ENCODE data around the gene GRM5. TPM values are rescaled to one million over a fixed set of nuclear protein-coding genes. Genes with fewer than 3 reads are reported as not detected.
"Not testable (repeated sequence)": the region's sequence is repeated elsewhere in the genome, so short reads cannot be mapped to it uniquely, and the experiment has no call there.

GRM5 gene
- total RNA-seq, 1 experiment from 2014 or later: not detected

- CTCF ChIA-PET: no interaction called here
- POLR2A ChIA-PET (ENCODE audit: unreplicated experiment): interaction anchor here (0.7 kb wide), 1 partner anchor 1313 kb away, joined by 4 read pairs; no protein-coding TSS in a partner anchor
- no TSS peak for BruUV-seq (replicated peaks)
Measured at GRCh38 chr11:89021339-89021738, 44.4 kb downstream of the GRM5 start.

GRCh38 chr11:89019827-89020547, 45.8 kb downstream of the GRM5 start:
- H3K9me2 ChIP-seq (ENCODE audit: insufficient read depth); H2AFZ ChIP-seq; H3K79me2 ChIP-seq (ENCODE audit: low read depth); BruUV-seq (replicated peaks); DNase-seq; H3K36me3 ChIP-seq (ENCODE audit: low read depth); H3K9me3 ChIP-seq (ENCODE audit: insufficient read depth, low read depth); intact Hi-C loops (cut with micrococcal nuclease; ENCODE audit: unreplicated experiment); H3K4me1 ChIP-seq (replicated peaks; ENCODE audit: insufficient read depth); POLR2A ChIA-PET (ENCODE audit: unreplicated experiment); H3K4me3 ChIP-seq; H3K27ac ChIP-seq; H3F3A ChIP-seq (ENCODE audit: insufficient read depth, low read depth); H3K27me3 ChIP-seq (ENCODE audit: insufficient read depth, low read depth); H4K20me1 ChIP-seq (ENCODE audit: insufficient read depth); H3K4me2 ChIP-seq: not testable (repeated sequence)
- CTCF ChIA-PET: interaction anchor here (0.5 kb wide), 1 partner anchor 136 kb away, joined by 3 read pairs; no protein-coding TSS in a partner anchor

More at GRCh38 chr11:89021339-89021738, 44.4 kb downstream of the GRM5 start:
- intact Hi-C loops (cut with micrococcal nuclease; ENCODE audit: unreplicated experiment): no loop called here
- TF ChIP-seq EZH2 (IDR thresholded peaks at IDR 0.05; ENCODE audit: low read depth) (no peak), CTCF (conservative IDR thresholded peaks at IDR 0.05) (no peak)
- Histone ChIP-seq H3K79me2 (ENCODE audit: low read depth) (no peaks in the 10 kb centered on the region), H3K27ac (no peak overlapping the region), H3K27me3 (ENCODE audit: insufficient read depth, low read depth) (no peaks in the 10 kb centered on the region), H3F3A (ENCODE audit: insufficient read depth, low read depth) (no peaks in the 10 kb centered on the region), H3K9me2 (ENCODE audit: insufficient read depth) (no peaks in the 10 kb centered on the region), H3K4me2 (no peak overlapping the region), H3K4me3 (no peak overlapping the region), H2AFZ (no peak overlapping the region), H3K4me1 (replicated peaks; ENCODE audit: insufficient read depth) (no peaks in the 10 kb centered on the region), H3K36me3 (ENCODE audit: low read depth) (no peaks in the 10 kb centered on the region), H4K20me1 (ENCODE audit: insufficient read depth) (no peaks in the 10 kb centered on the region), H3K9me3 (ENCODE audit: insufficient read depth, low read depth) (no peaks in the 10 kb centered on the region)
- no peak for DNase-seq

- Histone ChIP-seq H3K36me3 (ENCODE audit: low read depth) (no peaks in the 10 kb centered on the region), H3K4me2 (no peak overlapping the region), H3K27me3 (ENCODE audit: insufficient read depth, low read depth) (no peaks in the 10 kb centered on the region), H3K4me3 (no peak overlapping the region), H3K9me2 (ENCODE audit: insufficient read depth) (no peaks in the 10 kb centered on the region), H3F3A (ENCODE audit: insufficient read depth, low read depth) (no peaks in the 10 kb centered on the region), H3K27ac (no peak overlapping the region), H2AFZ (no peak overlapping the region), H3K4me1 (replicated peaks; ENCODE audit: insufficient read depth) (no peaks in the 10 kb centered on the region), H3K79me2 (ENCODE audit: low read depth) (no peaks in the 10 kb centered on the region), H4K20me1 (ENCODE audit: insufficient read depth) (no peaks in the 10 kb centered on the region), H3K9me3 (ENCODE audit: insufficient read depth, low read depth) (no peaks in the 10 kb centered on the region)
- DNase-seq: no peak
- ChIA-PET CTCF (no interaction called here), POLR2A (ENCODE audit: unreplicated experiment) (no interaction called here)
- no TSS peak for BruUV-seq (replicated peaks)
- intact Hi-C loops (cut with micrococcal nuclease; ENCODE audit: unreplicated experiment): no loop called here
- TF ChIP-seq EZH2 (IDR thresholded peaks at IDR 0.05; ENCODE audit: low read depth) (no peak), CTCF (conservative IDR thresholded peaks at IDR 0.05) (no peak)
Measured at GRCh38 chr11:89016214-89016613, 49.6 kb downstream of the GRM5 start.

- Histone ChIP-seq H3K4me2 (no peak overlapping the region), H3K36me3 (ENCODE audit: low read depth) (no peaks in the 10 kb centered on the region), H3K27ac (no peak overlapping the region), H3K79me2 (ENCODE audit: low read depth) (no peaks in the 10 kb centered on the region), H4K20me1 (ENCODE audit: insufficient read depth) (no peaks in the 10 kb centered on the region), H3K9me3 (ENCODE audit: insufficient read depth, low read depth) (no peaks in the 10 kb centered on the region), H3F3A (ENCODE audit: insufficient read depth, low read depth) (no peaks in the 10 kb centered on the region), H3K4me3 (no peak overlapping the region), H3K4me1 (replicated peaks; ENCODE audit: insufficient read depth) (no peaks in the 10 kb centered on the region), H3K9me2 (ENCODE audit: insufficient read depth) (no peaks in the 10 kb centered on the region), H3K27me3 (ENCODE audit: insufficient read depth, low read depth) (no peaks in the 10 kb centered on the region), H2AFZ (no peak overlapping the region)
- TF ChIP-seq CTCF (conservative IDR thresholded peaks at IDR 0.05) (no peak), EZH2 (IDR thresholded peaks at IDR 0.05; ENCODE audit: low read depth) (no peak)
- BruUV-seq (replicated peaks): no TSS peak
- ChIA-PET CTCF (no interaction called here), POLR2A (ENCODE audit: unreplicated experiment) (no interaction called here)
- intact Hi-C loops (cut with micrococcal nuclease; ENCODE audit: unreplicated experiment): no loop called here
- DNase-seq: no peak
Measured at GRCh38 chr11:89015614-89016013, 50.2 kb downstream of the GRM5 start.

- BruUV-seq (replicated peaks); CTCF ChIA-PET: not testable (repeated sequence)
Measured at GRCh38 chr11:89000852-89001251, 64.9 kb downstream of the GRM5 start.

More at GRCh38 chr11:89000852-89001251, 64.9 kb downstream of the GRM5 start:
- DNase-seq; H3K27me3 ChIP-seq (ENCODE audit: insufficient read depth, low read depth); H3K4me3 ChIP-seq; H4K20me1 ChIP-seq (ENCODE audit: insufficient read depth); H2AFZ ChIP-seq; H3K27ac ChIP-seq; H3K4me2 ChIP-seq; H3K36me3 ChIP-seq (ENCODE audit: low read depth); H3K9me3 ChIP-seq (ENCODE audit: insufficient read depth, low read depth); H3K79me2 ChIP-seq (ENCODE audit: low read depth); H3K4me1 ChIP-seq (replicated peaks; ENCODE audit: insufficient read depth); H3K9me2 ChIP-seq (ENCODE audit: insufficient read depth); POLR2A ChIA-PET (ENCODE audit: unreplicated experiment); intact Hi-C loops (cut with micrococcal nuclease; ENCODE audit: unreplicated experiment); H3F3A ChIP-seq (ENCODE audit: insufficient read depth, low read depth): not testable (repeated sequence)

Measured in PC-9 (cell line).